HG03469 (cell line): ENCODE results near the gene SLAMF9.

Experiments used
- ATAC-seq: cut with Tn5 transposase; IDR thresholded peaks from one replicate; pipeline ENCODE4 v1.9.1; 2021; ENCODE audit warnings: mild to moderate bottlenecking, moderate library complexity, moderate number of reproducible peaks; ENCODE audit not compliant: unreplicated experiment

SLAMF9 gene

DNA sequence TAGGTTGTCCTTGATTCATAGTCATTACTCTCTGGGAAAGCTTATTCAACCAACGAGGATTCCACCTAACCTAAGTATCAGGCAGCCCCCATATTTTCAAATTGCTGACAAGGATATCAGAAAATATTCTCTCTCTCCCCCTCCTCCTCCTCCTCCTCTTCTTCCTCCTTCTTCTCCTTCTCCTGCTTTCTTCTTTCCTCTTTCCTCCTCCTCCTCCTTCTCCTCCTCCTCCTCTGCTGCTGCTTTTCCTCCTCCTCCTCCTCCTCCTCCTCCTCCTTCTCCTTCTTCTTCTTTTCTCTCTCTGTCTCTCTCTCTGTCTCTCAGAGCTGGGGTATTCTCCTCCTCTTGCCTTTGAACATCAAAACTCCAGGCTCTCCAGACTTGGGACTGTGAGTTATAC lies 6.1 kb downstream of the SLAMF9 start:
- ATAC-seq, result no peak

GRCh38 chr1:159946242-159947187 lies 7.5 kb downstream of the SLAMF9 start:
- no peak for ATAC-seq

DNA sequence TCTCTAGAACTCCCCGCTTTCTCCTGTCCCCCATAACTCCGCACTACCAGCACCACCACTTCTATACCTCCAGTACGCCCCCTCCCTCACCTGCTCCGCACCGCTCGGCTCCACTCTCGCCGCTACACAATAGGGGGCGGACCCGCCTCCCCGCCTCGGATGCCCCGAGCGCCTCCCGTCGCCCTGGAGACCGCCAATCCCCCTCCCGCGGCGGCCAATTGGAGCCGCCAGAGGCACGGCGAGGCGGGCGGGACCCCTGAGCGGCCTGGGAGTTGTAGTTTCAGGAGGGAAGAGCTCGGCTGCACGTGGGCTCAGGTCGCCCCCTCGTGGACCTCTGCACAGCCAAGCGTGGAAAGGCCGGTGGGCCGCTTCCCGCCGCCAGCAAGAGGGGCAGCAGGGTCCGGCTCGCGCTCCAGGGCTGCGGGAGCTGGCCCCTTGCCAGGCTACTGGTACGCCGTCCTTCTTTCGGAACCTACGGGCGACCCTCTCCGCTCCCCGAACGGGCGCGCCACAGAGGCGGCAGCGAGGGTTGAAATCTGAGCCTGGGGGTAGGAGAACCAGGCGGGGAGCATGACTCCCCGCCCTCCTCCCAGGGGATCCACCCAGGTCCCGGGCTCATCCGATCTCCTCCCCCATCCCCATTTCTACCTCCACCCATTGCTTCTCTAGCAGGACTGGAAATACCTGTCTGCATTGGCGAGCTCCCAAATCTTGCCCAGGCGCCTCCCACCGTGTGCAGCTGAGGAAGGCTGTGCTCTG lies 8.4 kb downstream of the SLAMF9 start, which contains the start of gene IGSF9:
IGSF9 (minus strand) TSS at position 131 of the 759 bp plus-strand sequence. CDS start 2,159 bp downstream, outside the sequence.
- ATAC-seq, result no peak

GRCh38 chr1:159944623-159945455 lies 9.2 kb downstream of the SLAMF9 start:
- no peak for ATAC-seq

DNA sequence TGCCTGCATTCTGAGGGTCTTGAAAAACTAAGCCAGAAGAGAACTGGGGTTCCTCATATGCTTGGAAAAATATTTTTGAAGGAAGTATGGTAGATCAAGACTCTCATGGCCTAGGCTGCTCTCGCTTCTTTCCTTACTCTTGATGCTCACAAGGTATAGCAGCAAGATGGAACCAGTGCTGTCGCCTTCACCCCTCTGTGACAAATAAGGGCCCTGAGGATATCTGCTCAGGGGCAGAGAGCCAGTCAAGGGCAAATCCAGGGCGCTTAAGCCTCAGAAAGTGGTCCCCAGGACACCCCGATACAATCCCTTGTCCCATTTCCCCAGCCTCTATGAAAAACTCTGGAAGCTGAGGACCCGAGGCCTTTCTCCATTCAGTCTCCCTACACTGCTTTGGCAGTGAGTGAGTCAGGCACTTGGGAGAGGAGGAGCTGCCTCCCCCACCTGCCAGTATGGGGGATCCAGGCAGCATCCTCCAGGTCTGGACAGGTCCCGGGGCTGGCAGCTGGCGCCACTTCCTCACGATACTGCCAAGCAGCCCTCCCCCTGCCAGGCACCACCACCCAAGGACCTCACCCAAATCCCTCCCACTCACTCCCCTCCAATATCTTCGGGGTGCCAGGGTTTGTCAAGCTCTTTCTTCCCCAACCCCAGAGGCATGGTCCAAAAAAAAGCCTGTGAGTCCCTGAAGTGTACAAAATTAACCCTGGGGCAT lies 10.0 kb downstream of the SLAMF9 start:
- ATAC-seq, result no peak

DNA sequence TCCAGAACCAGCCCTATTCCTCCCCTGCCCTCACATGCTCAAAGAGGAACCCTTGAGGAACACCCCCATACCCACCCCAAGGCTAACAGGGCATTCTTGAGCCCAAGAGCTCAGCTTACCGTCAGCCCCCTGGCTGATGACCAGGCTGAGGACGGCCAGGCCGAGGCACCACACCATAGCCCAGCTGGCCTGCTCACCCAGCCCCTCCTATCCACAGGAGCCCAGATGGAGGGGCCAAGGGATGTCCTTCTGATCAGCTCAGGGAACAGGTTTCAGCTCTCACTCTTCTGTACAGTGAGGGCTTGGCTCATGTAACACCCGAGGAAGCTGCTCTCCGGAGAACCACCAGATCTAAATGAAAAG lies 10.8 kb downstream of the SLAMF9 start:
- no peak for ATAC-seq

DNA sequence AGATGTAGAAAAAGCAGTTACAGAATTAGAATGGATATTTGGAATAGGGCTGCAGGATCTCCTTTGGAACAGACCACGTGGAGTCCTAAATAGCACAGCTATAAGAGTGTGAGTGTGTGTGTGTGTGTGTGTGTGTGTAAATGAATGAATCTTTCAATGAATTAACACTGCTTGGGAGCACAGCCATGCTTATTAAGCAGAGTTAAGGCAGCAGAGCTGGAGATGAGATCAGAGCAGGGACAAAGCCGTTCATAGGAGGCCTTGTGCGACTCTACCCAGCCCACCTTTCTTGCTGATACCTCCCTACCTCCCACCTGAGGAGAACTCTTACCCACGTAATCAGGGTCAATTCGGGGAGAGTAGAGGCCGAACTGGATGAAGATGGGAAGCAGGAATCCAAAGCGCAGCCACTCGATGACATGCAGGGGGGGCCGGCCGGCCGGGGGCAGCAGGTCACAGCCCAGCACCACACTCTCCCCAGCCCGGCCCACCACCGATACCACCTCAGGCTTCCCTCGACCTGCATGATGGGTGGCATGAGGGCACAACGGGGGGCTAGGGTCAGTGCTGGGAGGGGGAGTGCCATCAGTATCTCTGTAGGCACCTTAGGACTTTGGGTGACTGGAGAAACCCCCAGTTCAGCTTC lies 11.3 kb downstream of the SLAMF9 start:
- no peak for ATAC-seq

GRCh38 chr1:159941591-159942560 lies 12.2 kb downstream of the SLAMF9 start:
- no peak for ATAC-seq

GRCh38 chr1:159941141-159941540 lies 12.9 kb downstream of the SLAMF9 start:
- no peak for ATAC-seq

DNA sequence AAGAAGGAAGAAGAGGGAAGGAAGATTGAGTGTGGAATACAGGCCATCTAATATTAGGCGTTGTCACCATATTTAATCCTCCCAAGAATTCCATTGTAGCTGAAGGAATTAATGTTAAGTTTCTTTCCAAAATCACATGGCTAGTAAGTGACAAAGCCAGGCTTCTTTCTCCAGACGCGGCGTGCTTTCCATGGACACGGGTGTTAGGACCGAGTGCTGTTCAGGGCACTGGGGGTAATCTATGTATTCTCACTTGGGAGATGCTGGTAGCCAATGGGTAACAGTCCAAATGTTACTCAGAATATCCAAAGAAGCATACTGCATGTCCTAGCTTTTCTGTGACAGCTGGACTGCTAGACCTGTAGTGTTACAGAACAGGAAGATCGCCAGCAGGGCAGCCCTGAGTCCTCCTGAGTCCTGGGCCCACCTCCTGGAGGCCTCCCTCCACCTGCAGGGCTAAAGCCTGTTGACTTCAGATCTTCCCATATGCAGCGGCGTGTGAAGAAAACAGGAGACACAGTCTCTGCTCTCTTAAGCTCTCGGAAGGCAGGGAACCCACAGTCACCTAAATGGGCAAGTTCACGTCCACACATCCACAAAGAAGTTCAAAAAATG lies 13.9 kb downstream of the SLAMF9 start:
- ATAC-seq, result no peak

GRCh38 chr1:159939678-159940002 lies 14.4 kb downstream of the SLAMF9 start:
- no peak for ATAC-seq

- no peak for ATAC-seq
Measured at GRCh38 chr1:159938905-159939677, 14.9 kb downstream of the SLAMF9 start.

GRCh38 chr1:159938211-159938852 lies 15.7 kb downstream of the SLAMF9 start:
- no peak for ATAC-seq

GRCh38 chr1:159937054-159937750 lies 16.8 kb downstream of the SLAMF9 start:
- ATAC-seq, result no peak

GRCh38 chr1:159936273-159936904 lies 17.6 kb downstream of the SLAMF9 start:
- no peak for ATAC-seq

DNA sequence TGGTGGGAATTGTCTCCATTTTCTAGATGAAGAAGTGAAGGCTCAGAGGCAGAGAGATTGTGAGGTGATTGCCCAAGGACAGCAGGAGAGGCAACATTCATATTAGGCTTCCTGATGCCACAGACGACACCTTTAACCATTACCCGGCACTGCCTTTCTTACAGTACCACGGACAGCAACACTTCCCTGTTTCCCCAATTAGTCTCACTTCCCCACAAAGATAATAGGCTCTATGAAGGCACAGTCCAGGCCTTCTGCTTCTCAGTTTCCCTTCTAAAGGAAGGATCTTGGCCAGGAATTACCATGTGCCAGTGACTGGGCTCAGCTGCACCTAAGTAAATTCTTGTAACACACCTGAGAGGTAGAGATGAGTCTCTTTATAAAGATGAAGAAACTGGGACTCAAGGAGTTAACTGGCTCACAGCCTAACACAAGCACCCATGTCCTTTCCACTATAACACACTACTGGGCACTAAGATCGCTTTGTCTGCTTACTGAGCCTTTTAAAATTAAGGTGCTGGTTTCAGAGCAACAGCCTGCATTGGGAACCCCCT lies 18.2 kb downstream of the SLAMF9 start:
- no peak for ATAC-seq
